Uterus (tissue), 2 donors: Measurements from ENCODE around the gene SH2B3.

ENCODE experiments used
- POLR2A ChIP-seq, 2 donors: fragments of 450-650 bp; IDR thresholded peaks; one replicate each; pipeline ENCODE4 v1.6.1; 2016; ENCODE audit warnings: antibody characterized with exemption in 2 of 2, mild to moderate bottlenecking in 1 of 2, moderate library complexity in 1 of 2
- TF ChIP-seq, protein P1 (sequence below), 4 experiments: fragments of 200-600 bp in 2 of 4; fragments of 450-650 bp in 2 of 4; sonication (generic) in 2 of 4; IDR thresholded peaks; one replicate each; pipeline ENCODE4 v1.5.1; 2016 to 2019; ENCODE audit warnings: antibody characterized with exemption in 4 of 4, mild to moderate bottlenecking in 2 of 4, moderate library complexity in 1 of 4

DNA sequence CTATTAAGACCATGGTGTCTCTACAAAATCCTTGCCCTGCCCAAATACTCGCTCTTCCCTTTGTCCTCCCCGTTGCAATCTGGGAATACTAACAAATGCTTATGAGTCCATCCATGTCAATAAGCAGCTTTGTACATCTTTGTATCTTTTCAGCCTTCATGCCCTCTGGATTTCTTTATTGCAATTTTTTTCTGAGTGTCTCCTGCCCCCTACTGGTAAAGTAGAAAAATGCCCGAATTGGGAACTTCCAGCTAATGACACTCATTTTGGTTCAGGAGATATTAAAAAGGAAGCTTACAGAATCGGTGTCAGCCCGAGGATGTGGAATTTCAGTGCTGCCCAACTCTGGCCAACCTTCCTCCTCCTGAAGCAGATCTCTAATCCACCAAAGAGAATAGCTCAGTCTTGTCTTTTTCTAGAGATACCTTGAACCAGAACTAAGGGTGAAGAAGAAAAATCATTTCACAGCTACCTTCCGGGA is 46.0 kb downstream of the SH2B3 start:
- TF ChIP-seq, protein P1, sequence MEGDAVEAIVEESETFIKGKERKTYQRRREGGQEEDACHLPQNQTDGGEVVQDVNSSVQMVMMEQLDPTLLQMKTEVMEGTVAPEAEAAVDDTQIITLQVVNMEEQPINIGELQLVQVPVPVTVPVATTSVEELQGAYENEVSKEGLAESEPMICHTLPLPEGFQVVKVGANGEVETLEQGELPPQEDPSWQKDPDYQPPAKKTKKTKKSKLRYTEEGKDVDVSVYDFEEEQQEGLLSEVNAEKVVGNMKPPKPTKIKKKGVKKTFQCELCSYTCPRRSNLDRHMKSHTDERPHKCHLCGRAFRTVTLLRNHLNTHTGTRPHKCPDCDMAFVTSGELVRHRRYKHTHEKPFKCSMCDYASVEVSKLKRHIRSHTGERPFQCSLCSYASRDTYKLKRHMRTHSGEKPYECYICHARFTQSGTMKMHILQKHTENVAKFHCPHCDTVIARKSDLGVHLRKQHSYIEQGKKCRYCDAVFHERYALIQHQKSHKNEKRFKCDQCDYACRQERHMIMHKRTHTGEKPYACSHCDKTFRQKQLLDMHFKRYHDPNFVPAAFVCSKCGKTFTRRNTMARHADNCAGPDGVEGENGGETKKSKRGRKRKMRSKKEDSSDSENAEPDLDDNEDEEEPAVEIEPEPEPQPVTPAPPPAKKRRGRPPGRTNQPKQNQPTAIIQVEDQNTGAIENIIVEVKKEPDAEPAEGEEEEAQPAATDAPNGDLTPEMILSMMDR (IDR thresholded peaks at IDR 0.05), result peak; percentile 74 to 85 (median 78)
- TF ChIP-seq POLR2A (IDR thresholded peaks at IDR 0.05), result no peak
